Kidney epithelial cell (primary cell): ENCODE data around the gene TPRN. TPM values are rescaled to one million over a fixed set of nuclear protein-coding genes. Genes with fewer than 3 reads are reported as not detected.

Experiments
- DNase-seq: peaks from one replicate; pipeline ENCODE4 v3.0.0-alpha.2; 2010; ENCODE audit warnings: low read depth
- H3K27me3 ChIP-seq: 2 replicates; pipeline ENCODE4 v1.6.0; 2011; ENCODE audit warnings: low read length; ENCODE audit not compliant: control insufficient read depth, insufficient read depth
- H3K36me3 ChIP-seq: 2 replicates; pipeline ENCODE4 v1.5.1; 2011; ENCODE audit warnings: low read length; ENCODE audit not compliant: control insufficient read depth, insufficient read depth
- H3K4me3 ChIP-seq: 2 replicates; pipeline ENCODE4 v1.5.1; 2011; ENCODE audit warnings: low read depth, mild to moderate bottlenecking, control low read depth, low read length
- total RNA-seq: library from RNA; depleted of rRNA; stranded (reverse); fragments of >200 nt; gene quantifications from 2 replicates; pipeline ENCODE4 v1.2.3, GENCODE V29; 2015
- TF ChIP-seq, protein P1 (sequence below): IDR thresholded peaks from 2 replicates; pipeline ENCODE4 v1.5.1; 2011; ENCODE audit warnings: mild to moderate bottlenecking, moderate library complexity, low read length, control low read depth, inconsistent platforms; ENCODE audit not compliant: insufficient read depth, poor library complexity, severe bottlenecking

TPRN gene
- total RNA-seq, 1 donor from 2014 or later: 15.2 TPM

DNA sequence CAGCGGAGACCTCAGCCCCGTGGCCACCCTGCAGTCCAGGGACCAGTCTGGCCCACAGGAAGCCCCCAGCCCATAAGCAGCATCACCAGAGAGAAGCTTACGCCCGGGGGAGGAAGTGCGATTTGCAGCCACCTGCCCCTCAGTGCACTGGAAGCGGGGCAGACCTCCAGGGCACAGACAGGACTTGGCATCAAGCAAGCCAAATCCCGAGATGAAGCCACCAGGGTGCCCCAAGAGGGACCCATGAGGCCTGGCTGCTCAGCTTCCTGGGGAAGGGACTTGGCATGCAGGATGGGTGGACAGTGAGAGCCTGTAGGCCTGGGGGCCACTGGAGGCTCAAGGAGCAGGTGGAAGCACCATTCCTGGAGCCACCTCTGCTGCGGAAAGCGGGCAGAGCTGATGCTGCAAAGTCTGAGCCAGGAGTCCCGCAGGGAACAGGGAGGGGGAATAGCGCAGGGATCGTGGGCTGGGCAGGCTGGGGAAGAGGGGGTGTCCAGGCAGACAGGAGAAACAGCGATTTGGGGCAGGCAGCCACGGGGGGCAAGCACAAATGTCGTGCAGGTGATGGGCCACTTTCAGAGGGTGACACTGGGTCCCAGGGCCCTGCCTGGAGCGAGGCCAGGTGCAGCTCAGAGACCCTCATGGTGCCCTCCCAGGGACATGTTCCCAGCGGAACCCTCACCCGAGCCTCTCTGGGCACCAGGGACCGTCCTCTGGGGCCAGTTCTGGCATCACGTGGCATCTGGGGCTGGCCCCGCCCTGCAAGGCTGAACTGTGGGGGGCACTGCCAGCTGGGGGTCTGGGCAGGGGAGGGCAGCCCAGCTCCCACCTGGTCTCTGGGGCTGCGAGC is 33.9 kb downstream of the TPRN start:
- H3K27me3 ChIP-seq: peaks cover 98% of the 10 kb centered on the region

DNA sequence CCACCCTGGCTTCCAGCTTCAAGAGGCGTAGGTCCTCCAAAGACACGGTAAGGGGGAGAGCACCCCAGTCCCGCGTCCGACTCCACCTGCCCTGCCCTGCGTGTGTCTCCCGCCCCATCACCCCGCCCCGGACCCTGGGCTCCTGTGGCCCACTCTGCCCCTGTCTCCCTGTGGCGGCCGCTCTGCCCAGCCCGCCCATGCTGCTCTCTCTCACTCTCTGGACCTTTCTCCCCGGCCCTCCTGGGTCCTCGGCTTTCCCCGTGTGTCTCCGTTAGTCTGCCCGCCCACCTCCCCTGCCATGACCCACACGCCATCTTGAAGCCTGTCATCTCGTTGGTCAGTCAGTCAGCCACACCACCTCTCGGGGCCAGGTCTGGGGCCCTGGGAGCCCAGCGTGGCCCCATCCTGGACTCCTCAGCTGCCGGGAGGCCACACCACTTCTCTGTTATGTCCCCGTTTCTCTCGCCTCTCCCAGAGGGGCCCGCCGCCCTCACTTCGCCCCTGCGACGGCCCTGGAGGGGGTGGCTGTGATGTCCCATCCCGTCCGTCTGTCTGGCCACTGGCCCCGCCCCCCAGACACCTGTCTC is 35.2 kb downstream of the TPRN start:
- no peak for DNase-seq
- Histone ChIP-seq H3K4me3 (no peak overlapping the region), H3K36me3 (no peaks in the 10 kb centered on the region), H3K27me3 (peaks cover 96% of the 10 kb centered on the region)
- TF ChIP-seq, protein P1, sequence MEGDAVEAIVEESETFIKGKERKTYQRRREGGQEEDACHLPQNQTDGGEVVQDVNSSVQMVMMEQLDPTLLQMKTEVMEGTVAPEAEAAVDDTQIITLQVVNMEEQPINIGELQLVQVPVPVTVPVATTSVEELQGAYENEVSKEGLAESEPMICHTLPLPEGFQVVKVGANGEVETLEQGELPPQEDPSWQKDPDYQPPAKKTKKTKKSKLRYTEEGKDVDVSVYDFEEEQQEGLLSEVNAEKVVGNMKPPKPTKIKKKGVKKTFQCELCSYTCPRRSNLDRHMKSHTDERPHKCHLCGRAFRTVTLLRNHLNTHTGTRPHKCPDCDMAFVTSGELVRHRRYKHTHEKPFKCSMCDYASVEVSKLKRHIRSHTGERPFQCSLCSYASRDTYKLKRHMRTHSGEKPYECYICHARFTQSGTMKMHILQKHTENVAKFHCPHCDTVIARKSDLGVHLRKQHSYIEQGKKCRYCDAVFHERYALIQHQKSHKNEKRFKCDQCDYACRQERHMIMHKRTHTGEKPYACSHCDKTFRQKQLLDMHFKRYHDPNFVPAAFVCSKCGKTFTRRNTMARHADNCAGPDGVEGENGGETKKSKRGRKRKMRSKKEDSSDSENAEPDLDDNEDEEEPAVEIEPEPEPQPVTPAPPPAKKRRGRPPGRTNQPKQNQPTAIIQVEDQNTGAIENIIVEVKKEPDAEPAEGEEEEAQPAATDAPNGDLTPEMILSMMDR: no peak

More for the DNA sequence above, 33.9 kb downstream of the TPRN start:
- Histone ChIP-seq H3K36me3 (no peaks in the 10 kb centered on the region), H3K4me3 (no peak overlapping the region)
- TF ChIP-seq, protein P1: no peak
- no peak for DNase-seq

DNA sequence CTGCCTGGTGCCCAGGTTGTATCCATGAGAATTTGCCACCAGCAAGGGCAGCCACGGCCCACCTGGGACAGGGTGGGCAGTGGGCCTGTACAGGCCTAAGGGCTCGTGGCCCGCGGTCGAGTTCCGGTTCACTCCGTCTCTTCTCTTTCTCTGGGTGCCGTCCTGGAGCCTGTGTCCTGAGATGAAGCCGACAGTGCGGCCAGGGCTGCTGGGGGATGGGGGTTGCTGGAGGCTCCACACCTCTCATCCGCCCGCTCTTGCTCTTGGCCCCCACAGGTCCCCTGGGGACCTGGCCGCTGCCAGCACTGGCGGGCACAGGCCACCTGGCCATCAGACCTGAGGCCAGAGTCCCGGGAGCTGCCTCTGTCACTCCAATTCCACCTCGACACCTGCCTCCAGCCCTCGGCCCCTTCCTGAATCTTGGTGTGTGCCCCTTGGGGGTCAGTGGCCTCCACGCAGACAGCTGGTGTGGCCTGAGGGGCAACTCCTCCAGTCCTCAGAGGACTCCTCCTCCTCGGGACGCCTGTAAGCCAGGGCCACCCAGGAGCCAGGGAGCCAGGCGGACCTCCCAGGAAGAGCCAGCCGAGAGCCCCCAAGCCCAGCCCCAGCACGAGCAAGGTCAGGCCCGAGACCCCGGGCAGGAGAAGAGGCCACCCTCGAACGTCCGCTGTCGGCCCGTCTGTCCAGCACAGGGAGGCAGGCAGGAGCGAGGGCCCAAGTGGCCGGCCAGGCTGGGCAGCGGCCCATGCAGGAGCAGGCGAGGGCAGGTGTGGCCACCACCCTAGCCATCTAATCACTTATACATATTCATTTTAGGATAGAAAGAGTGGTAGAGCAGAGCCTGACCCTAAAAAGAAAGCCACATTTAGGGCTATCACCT is 35.9 kb downstream of the TPRN start:
- H3K4me3 ChIP-seq: no peak overlapping the region
- H3K36me3 ChIP-seq: no peaks in the 10 kb centered on the region
- H3K27me3 ChIP-seq: peaks cover 96% of the 10 kb centered on the region
- DNase-seq: no peak
- TF ChIP-seq, protein P1: no peak

DNA sequence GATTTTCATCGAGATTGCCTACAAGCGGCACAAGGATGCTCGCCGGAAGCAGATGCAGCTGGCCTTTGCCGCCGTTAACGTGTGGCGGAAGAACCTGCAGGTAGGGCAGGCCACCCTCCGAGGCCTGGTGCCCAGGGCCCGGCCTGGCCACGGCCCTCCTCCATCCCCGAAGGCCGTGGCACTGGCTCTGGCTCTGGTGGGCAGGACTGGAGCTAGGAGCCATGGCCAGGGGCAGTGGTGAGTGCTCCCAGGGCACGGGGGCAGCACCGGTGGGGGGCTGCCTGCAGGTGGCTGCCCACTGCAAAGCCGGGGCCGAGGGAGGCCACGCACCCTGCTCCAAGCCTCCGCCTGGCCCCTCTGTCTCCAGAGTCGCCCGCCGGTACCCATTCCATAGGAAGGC is 36.7 kb downstream of the TPRN start:
- Histone ChIP-seq H3K4me3 (no peak overlapping the region), H3K36me3 (no peaks in the 10 kb centered on the region), H3K27me3 (peaks cover 95% of the 10 kb centered on the region)
- TF ChIP-seq, protein P1: no peak
- DNase-seq: no peak

DNA sequence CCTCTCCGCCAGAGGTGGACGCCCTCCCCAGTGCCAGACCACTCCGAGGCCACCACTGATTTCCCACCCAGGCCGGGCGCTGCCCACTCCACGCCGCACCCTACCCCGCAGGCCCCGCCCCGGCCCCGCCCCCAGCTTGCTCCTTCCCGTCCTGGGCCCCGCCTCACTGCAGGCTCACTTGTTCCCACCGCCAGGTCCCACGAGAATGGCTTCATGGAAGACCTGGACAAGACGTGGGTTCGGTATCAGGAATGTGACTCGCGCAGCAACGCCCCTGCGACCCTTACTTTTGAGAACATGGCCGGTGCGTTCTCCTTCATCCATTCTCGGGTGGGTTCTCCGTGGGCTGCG is 37.2 kb downstream of the TPRN start:
- no peak for DNase-seq
- Histone ChIP-seq H3K4me3 (peak overlapping the region; percentile 22), H3K27me3 (peaks cover 95% of the 10 kb centered on the region)

More for the DNA sequence above, 37.2 kb downstream of the TPRN start:
- no peaks in the 10 kb centered on the region for H3K36me3 ChIP-seq
- TF ChIP-seq, protein P1: no peak
